NCI-H1694 (cell line): ENCODE measurements around the gene SYT10.
"Not testable (repeated sequence)": the region's sequence is repeated elsewhere in the genome, so short reads cannot be mapped to it uniquely, and the experiment has no call there.

Experiments used
- DNase-seq: peaks from one replicate; lab custom pipeline; 2025; lab: John Stamatoyannopoulos, UW

The SYT10 gene, protein sequence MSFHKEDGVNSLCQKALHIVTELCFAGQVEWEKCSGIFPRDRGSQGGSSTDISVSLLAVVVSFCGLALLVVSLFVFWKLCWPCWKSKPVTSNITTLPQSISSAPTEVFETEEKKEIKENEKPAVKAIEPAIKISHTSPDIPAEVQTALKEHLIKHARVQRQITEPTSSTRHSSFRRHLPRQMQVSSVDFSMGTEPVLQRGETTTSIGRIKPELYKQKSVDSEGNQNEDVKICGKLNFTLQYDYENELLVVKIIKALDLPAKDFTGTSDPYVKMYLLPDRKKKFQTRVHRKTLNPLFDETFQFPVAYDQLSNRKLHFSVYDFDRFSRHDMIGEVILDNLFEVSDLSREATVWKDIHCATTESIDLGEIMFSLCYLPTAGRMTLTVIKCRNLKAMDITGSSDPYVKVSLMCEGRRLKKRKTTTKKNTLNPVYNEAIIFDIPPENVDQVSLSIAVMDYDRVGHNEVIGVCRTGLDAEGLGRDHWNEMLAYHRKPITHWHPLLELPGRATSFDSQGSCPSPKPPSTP

DNA sequence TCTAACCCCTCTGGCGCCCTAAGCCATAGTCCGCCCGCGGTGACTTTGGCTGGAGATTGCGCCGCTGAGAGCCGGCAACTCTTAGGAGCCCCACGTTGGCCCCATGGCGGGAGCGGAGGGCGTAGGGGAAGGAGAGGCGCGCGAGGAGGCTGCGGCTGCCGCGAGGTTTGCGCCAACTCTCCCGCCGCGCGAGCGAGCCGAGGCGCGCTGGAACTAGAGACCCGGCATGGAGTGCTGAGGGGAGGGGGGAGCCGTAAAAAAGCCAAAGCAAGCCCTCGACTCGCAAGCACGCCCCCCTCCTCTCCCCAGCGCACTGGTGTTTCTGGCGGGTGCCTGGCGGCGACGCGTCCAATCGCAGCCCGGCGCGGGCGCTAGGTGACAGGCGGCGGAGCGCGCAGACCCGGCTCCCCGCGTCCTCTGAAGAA, at the start of gene SYT10:
Gene SYT10 (minus strand): TSS at position 233 of the 425 bp plus-strand sequence. CDS start 297 bp downstream, outside the sequence.
- no peak for DNase-seq

DNA sequence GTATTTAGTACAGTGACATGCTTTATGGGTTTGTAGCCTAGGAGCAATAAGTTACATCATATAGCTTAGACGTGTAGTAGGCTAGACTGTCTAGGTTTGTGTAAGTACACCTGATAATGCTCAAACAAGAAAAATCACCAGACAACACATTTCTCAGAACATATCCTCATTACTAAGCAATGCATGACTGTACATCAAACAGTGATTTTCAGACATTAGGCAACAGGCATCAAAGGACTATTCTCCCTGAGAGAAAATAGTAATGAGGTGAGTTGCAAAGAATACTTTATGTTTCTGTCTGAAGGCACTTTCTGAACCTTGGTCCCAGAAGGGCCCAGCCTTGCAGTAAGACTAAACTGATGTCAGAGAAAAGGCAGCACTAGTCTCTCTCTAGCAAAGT, 48.4 kb upstream of the SYT10 start:
- DNase-seq, result no peak

DNA sequence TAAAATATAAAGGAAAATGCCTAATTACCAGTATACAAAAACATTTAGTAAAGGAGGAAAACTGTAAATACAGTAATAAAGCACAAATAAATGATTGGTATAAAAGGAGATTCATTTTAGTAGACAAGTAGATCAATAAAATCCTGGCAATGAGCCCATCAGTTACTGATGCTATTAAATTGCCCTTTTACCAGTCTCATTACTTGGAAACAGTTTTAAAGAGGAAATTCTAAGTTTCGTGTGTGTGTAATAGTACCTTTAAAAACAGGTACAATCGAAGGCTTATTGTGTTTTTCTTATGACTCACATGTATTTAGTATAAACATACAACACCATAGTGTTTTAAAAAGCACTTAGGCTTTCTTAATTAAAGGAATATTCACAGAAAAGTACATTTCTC, 46.4 kb upstream of the SYT10 start:
- DNase-seq, result no peak

DNA sequence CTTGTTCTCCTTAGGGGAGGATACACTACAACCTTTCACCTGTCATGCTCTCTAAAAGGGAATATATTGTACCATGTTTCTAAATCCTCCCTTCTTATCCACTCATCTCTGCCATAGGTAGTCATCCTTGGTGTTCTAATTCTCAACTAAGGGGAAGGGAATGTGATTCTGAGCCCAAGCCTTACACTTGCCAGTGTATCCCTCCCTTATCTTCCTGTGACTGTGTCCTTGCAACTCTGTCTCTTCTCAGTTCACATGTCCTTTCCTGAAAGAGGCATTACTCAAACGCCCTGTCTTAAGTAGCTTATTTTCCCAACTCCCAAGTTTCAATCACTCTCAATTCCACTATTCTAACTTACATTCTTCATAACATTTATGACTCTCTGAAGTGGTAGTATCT, 44.5 kb upstream of the SYT10 start:
- no peak for DNase-seq

DNA sequence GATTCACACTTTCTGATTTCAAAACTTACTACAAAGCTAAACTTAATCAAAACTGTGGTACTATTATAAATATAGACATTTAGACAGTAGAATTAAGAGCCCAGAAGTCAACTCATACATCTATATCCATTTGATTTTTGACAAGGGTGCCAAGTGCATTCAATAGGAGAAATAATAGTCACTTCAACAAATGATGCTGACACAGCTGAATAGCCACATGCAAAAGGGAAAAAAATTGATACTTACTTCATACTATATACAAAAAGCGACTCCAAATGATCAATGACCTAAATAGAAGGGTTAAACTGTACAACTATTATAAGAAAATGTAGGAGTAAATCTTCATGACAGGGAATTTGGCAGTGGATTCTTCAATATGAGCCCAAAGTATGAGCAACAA, 40.7 kb upstream of the SYT10 start:
- DNase-seq, result no peak

DNA sequence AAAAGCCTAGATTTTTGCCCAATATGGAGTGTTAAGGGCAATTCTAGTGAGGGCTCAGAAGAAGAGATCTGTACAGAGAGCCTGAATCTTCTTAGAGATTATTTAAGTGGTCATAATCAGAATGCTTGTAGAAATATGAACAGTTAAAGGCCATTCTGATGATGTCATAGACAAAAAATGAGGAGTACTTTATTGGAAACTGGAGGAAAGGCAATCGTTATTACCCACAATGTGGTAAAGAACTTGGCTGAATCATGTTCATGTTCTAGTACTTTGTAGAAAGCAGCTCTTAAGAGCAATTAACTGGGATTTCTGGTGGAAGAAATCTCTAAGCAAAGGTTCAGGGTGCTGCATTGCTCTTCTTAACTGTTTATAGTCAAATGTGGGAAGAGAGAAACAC, 36.4 kb upstream of the SYT10 start:
- DNase-seq, result no peak

DNA sequence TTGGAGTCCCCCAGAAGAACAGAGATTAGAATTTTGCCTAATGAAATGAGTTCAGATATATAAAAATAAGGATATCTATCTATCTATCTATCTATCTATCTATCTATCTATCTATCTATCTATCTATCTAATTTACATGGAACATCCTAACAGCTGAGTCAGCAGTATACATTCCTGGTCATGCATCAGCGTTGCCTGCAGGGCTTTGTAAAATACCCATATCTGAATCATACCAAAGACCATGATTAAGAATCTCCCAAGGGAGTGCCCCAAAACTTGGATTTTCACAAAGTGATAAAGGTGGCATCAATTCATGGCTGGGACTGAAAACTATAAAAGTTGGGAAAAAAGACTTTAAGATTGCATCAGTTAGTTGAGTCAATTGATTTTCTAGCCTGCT, 32.7 kb upstream of the SYT10 start:
- no peak for DNase-seq

DNA sequence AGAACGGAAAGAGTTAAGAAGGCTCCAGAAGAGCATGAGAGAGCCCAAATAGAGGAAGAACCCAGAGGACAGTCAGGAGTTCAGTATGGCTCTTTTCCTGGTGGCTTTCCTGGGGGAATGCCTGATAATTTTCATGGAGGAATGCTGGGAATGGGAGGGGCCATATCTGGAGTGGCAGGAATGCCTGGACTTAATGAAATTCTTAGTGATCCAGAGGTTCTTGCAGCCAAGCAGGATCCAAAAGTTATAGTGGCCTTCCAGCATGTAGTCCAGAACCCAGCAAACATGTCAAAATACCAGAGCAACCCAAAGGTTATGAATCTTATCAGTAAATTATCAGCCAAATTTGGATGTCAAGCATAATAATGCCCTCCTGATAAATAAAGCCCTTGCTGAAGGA, 15.5 kb upstream of the SYT10 start:
- DNase-seq, result no peak

DNA sequence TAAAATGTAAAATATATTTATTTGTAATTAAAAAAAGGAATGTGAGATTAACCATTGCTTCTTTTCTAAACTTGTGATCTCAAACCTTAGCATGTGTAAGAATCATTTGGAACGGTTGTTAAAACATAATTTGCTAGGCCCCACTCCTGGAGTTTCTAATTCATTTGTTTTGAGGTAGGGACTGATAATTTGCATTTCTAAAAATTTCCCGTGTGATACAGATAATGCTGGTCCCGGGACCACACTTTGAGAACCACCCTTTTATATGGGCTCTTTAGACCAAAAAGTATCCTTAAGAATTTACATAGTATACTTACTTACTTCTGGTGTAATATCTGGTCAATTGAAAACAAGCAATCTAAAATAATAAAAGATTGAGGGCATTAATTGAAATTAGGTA, 10.9 kb upstream of the SYT10 start:
- no peak for DNase-seq

DNA sequence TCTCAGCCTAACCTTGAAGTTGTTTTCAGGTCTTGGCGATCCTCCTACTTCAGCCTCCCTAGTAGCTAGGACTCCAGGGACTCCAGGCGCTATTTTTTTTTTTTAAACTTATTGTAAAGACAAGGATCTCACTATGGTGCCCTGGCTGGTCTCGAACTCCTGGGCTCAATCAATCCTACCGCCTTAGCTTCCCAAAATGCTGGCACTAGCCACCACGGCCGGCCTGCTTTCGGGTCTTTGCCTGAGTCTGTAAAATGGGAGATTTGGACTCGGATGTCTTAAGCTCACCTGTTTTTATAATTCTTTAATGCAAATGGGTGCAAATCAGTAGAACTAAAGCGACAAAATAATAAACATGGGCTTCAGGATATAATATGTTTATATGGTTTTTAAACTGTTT, 858 bp upstream of the SYT10 start:
- DNase-seq, result no peak

DNA sequence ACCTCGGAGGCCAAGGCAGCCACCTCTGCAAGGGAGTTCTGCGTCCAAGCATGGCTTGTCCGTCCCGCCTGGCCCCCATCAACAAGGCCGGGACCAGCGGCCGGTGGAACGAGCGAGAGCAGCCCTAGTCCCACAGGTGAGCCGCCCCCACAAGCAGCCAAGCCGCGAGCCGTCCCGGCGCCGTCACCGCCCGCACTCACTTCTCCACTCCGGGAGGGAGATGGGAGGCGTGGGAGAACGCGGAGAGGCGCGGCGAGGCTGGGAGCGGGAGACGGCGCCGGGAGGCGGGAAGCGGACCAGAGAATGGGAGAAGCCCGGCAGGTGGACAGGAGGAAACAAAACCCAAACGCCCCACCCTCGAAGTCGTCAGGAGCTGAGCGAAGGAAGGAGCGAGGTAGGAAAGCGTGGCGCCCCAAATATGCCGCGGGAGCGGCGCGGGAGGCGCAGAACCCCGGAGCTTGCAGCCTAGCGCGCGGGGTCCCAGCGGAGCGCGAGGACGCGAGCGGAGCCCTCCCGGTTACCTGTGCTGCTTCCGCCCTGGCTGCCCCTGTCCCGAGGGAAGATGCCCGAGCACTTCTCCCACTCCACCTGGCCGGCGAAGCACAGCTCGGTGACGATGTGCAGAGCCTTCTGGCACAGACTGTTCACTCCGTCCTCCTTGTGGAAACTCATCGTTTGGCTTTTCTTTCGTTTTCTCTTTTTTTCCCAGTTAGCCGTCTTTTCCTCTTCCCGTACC, 600 bp downstream of the SYT10 start:
- DNase-seq, result no peak

DNA sequence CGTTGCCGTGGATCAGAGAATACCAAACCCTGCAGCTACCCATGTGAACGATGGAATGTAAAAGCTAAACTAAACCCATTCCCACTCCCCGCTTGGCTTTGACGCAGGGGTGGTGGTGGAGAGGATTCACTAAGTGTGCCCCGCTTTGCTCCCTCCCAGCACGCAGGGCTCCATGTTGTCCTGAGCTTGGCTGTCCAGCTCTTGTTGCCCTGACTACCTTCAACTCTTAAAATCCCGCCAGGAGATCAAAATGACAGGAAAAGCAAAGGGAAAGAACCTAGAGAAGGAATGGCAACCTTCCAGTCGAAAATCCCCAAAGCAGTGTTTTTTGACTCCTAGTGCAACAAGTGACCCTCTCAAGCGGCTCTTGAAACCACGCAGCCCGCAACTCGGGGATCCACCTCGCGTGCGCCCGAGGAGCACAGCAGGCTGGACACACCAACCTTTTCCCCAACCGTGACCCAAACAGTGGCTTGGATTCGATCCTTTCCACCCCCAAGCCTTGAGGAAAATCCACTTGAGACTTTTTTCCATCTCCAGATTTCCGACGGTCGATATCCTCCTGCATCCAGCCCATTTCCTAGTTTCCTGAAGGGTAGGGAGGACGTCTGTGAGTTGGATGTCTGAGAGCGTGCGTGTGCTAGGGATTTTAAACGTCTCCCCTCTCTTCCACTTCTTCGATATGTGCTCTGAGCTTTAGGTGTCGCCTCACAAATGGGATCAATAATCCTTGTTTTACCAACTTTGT, 1.4 kb downstream of the SYT10 start:
- no peak for DNase-seq

DNA sequence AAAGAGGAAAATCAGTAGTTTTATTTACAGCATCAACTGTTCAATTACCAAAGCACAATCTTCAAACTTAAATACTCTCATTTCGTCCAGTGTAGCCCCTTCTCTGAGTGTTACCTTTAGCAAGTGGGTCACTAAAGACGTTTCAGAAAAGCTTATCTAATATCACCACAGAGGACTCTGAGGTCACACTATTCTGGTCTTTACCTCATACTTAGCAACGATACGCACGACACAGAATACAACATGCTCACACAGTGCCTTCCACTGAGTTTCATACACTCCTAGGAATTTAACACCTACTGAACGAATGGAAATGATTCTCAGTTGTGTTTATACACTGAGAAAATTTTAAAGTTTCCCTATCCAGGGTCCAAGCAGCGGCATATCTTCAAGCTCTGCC, 2.0 kb downstream of the SYT10 start:
- DNase-seq, result no peak

DNA sequence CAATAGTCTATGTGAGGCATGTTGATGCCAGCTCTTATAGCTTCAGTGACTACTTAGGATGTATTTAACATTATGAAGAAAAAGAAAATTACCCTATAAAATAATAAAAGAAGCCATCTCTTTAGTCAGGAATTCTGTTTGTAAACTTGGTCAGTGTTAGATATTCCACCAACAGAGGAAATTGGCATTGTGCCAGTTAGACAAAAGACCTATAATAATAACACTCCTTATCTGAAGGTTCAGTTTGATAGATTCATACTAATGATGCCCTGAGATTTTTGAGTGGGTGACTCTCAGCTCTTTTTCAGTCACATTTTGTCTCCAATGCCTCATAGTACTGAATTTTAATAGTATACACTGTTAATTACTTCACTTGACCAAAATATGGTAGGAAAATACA, 6.6 kb downstream of the SYT10 start:
- DNase-seq, result no peak

DNA sequence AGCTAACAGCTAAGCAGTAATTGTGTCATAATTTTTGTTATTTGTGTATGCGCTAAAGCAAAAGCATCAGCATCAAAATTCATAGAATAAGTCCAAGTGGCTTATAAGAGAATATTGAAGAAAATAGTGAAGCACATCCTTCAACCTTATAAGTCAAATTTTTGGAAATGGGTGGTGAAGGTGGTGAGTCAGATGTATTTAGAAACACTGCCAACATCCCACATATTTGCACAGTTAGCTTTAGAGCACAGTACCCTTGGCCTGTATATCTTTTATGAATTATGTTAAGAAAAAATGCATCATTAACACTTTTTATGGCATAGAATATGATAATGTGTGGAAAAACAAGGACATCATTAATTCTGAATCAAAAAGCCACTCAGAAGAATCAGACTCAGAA, 8.0 kb downstream of the SYT10 start:
- DNase-seq, result no peak

DNA sequence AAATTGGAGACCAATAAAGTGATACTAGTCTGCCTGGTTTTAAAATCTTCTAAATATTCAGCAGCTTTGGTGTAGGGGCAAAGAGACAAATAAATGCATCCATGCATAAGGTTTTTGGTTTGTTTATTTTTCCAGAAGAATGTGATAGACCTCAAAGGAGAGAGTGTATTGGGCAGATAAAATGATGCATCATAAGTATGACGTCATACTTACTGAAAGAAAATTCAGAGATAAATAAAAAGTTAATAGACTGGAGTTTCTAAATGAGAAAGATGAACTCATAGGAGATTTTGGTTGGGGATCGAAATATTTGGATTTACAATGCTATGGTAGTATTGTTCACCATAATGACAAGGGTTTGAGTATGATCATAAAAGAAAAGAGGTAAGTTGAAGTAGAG, 10.2 kb downstream of the SYT10 start:
- DNase-seq, result no peak

DNA sequence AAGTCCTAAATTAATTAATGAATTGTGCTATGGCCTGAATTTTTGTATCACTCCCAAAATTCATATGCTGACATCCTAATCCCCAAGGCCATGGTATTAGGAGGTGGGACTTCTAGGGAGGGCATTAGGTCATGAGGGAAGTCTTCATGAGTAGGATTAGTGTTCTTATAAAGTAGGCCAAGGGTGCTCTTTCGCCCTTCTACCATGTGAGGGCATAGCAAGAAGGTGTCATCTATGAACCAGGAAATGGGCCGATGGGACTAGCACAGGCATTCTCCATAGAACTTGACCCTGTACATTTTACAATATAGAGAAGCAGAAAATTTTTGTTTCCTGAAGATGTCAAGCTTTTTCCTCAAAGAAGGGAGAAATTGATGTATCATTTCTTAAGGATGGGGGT, 12.5 kb downstream of the SYT10 start:
- DNase-seq, result no peak

DNA sequence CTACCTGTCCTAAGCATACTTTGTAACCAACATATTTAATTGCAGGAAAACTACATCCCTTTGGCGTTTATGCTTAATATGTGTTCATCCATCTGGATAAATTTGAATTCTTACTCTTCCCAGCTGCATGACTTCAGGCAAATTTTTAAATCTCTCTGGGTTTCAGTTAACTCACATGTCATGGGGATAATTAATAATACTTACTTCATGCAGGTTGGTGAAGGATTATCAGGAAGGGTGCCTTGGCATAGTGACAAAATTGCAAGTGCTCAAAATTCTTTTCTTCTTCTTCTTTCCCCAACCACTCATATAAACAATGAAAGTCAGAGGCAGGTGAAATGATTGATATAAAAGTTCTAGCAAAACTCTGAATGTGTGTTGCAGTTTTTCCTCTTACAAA, 15.9 kb downstream of the SYT10 start:
- DNase-seq, result no peak

DNA sequence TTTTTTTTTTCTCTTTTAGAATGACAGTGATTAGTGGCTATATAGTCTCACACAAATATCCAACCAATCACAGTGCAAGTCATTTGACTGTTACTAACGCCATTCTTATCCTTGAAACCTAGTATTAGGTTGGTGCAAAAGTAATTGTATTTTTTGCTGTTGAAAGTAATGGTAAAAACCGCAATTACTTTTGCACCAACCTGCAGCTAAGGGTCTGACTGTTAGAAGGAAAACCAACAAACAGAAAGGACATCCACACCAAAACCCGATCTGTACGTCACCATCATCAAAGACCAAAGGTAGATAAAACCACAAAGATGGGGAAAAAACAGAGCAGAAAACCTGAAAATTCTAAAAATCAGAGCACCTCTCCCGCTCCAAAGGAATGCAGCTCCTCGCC, 27.2 kb downstream of the SYT10 start:
- DNase-seq, result not testable (repeated sequence)

DNA sequence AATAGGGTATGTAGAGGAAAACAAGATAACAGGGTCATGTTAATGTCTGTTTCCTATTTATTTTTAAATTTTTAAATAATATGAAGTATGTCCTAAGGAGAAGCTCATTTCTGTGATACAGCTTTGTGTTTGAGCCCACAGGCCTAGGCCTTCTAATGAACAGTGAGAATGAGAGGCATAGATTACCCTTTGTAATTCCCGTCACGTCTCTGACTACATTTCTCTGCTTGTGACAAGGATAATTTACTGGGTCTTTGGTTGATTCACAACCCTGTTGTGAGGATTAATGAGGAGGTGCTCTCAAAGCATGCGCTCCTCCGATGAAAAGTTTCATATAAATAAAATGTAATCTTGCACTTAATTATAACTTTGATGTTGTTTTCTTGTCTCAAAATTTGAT, 56.1 kb downstream of the SYT10 start:
- no peak for DNase-seq

DNA sequence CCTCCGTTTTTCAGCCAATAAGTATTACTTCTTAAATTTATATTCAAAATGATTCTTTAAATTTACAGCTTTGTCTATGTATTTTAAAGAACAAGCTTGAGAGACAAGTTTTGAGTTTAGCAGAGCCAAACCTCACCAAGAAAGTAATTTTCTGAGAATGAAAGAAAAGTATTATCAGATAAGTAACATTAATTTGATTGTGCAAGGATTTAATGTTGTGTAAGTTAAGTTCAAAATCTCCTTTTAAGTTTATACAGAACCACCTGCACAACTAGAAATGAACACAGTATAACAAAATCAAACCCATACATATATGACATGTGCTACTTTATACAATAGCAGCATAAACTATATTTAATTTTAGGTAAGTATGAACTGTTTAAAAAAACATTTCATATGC, 63.5 kb downstream of the SYT10 start:
- DNase-seq, result no peak

DNA sequence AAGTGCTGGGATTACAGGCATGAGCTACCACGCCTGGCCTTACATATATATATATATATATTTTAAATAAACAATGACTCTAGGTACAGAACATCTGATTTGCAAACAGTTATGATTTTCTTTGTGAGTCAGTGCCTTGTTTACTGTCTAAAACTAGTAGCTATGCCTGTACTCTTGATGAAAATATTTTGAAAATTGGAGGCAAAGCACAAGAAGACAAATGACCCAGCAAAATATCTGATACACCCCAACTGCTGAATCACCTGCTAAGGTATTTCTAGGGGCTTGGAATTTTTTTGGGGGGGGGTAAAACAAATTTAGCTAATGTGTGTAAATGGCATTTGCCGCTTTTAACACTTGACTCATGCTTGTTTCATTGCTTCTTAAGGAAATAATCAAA, 69.3 kb downstream of the SYT10 start:
- no peak for DNase-seq

DNA sequence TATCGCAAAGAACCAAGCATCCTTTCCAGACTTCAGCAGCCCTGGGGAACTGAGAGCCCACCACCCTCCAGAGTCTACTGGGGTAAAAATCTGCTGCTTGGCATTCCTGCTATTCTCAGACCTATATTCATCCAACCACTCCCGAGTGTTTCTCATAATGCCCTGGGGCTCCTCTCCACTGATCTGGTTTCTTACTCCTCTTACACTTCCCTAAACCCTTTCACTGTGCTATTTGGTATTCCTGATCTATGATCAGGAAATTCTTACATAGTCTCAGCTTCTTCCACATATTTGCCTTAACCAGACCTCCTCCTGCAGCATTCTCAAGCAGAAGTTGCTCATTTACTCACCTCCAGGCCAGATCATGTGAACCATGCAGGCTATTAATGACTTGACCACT, 82.4 kb downstream of the SYT10 start:
- no peak for DNase-seq
